Measurements from ENCODE around the gene FRMD4A. TPM values are rescaled to one million over a fixed set of nuclear protein-coding genes. Genes with fewer than 3 reads are reported as not detected.

Gene FRMD4A
- total and polyA plus RNA-seq, 10 of the 15 experiments (the other 5 are each of a cell fraction or from before 2014, with no cell fraction given) = 17.8 to 75.2 (median 39.1) TPM

- TF ChIP-seq BCL3 (IDR thresholded peaks at IDR 0.05; ENCODE audit: borderline replicate concordance, insufficient read depth, low read depth, low read length, poor library complexity, severe bottlenecking) (no peak), CREB1 (IDR thresholded peaks at IDR 0.05; ENCODE audit: low read depth) (no peak), SMAD5 (IDR thresholded peaks at IDR 0.05; ENCODE audit: low read depth) (no peak)
Observed at GRCh38 chr10:14116837-14117236, 213.9 kb downstream of the FRMD4A start (continued).

- ChIA-PET CTCF (interaction anchor here (1.2 kb wide), 1 partner anchor 12 kb away, joined by 3 read pairs; no protein-coding TSS in a partner anchor), SMC1A (ENCODE audit: uncharacterized antibody, unreplicated experiment) (interaction anchor here (1.4 kb wide), 1 partner anchor 455 kb away, joined by 3 read pairs; no protein-coding TSS in a partner anchor), POLR2A (no interaction called here), RAD21 (ENCODE audit: unreplicated experiment) (no interaction called here)
- no peaks in the 10 kb centered on the region; the same call in 2 of the 3 replicates for H3K9me3 ChIP-seq (replicated peaks; ENCODE audit: control insufficient read depth, insufficient read depth, low read length)
- no peak overlapping the region for H3K27ac ChIP-seq (ENCODE audit: control insufficient read depth, insufficient read depth)
- H3K36me3 ChIP-seq (ENCODE audit: control insufficient read depth in 2 of 2, insufficient read depth in 2 of 2, low read length in 1 of 2) = no peaks in the 10 kb centered on the region
- H3K27me3 ChIP-seq (replicated peaks in 1 of 2; ENCODE audit: control insufficient read depth in 2 of 2, insufficient read depth in 2 of 2, low read length in 1 of 2) = no peaks in the 10 kb centered on the region
- no peak for FAIRE-seq
- 31% methylated on average over 8 of the region's 8 CpGs for WGBS (ENCODE audit: insufficient coverage, insufficient replicate concordance, low lambda C conversion rate, missing lambda C conversion rate)
- no peak overlapping the region for H3K9ac ChIP-seq (ENCODE audit: control insufficient read depth, insufficient read depth, low read length)
- H2AFZ ChIP-seq (ENCODE audit: control insufficient read depth, low read depth, low read length) = no peak overlapping the region
- intact Hi-C loops (cut with micrococcal nuclease; ENCODE audit: unreplicated experiment) = no loop called here
- in situ Hi-C loops (cut with MboI) = no loop called here
- H3K4me2 ChIP-seq (ENCODE audit: control insufficient read depth, insufficient read depth) = no peak overlapping the region
- BruUV-seq (replicated peaks) = no TSS peak
- no peaks in the 10 kb centered on the region for H3K79me2 ChIP-seq (ENCODE audit: control insufficient read depth, insufficient read depth, low read length)
- H3K4me3 ChIP-seq = no peak overlapping the region
- ATAC-seq = no peak
- H3K4me1 ChIP-seq (ENCODE audit: control insufficient read depth, insufficient read depth, low read length) = no peaks in the 10 kb centered on the region
- DNase-seq (ENCODE audit: low read depth, low spot score) = no peak
- H4K20me1 ChIP-seq (ENCODE audit: control insufficient read depth, insufficient read depth) = no peaks in the 10 kb centered on the region
- TF ChIP-seq HDGF (IDR thresholded peaks at IDR 0.05) (no peak), IRF4 (IDR thresholded peaks at IDR 0.05; ENCODE audit: low read depth, low read length) (no peak), EED (IDR thresholded peaks at IDR 0.05; ENCODE audit: low read depth) (no peak), MTA2 (IDR thresholded peaks at IDR 0.05; ENCODE audit: low read depth) (no peak), POLR2A (IDR thresholded peaks at IDR 0.05; ENCODE audit: low read depth, low read length) (no peak), BMI1 (IDR thresholded peaks at IDR 0.05; ENCODE audit: borderline replicate concordance) (no peak), FOXK2 (IDR thresholded peaks at IDR 0.05) (no peak), CREM (IDR thresholded peaks at IDR 0.05; ENCODE audit: low read depth) (no peak), ELK1 (IDR thresholded peaks at IDR 0.05; ENCODE audit: low read depth, low read length) (no peak), RELB (IDR thresholded peaks at IDR 0.05; ENCODE audit: low read depth) (no peak), LARP7 (IDR thresholded peaks at IDR 0.05) (no peak), CHD4 (IDR thresholded peaks at IDR 0.05) (no peak), ZNF384 (IDR thresholded peaks at IDR 0.05; ENCODE audit: borderline replicate concordance, low read depth, low read length) (no peak), GABPA (IDR thresholded peaks at IDR 0.05; ENCODE audit: low read depth) (no peak), MXI1 (IDR thresholded peaks at IDR 0.05; ENCODE audit: low read depth, low read length) (no peak), KDM1A (IDR thresholded peaks at IDR 0.05; ENCODE audit: borderline replicate concordance) (no peak)
Observed at GRCh38 chr10:14116021-14116420, 214.7 kb downstream of the FRMD4A start.

All from GM12878 (cell line).